OCI-LY1 (cell line): ENCODE measurements around the gene ADCYAP1R1.

Experiments used
- H2AFZ ChIP-seq: fragments of 200-600 bp; sonication (generic), shearing (Covaris generic); 2 replicates; pipeline ENCODE4 v1.6.0; 2014; ENCODE audit warnings: antibody characterized with exemption, mild to moderate bottlenecking, low read length
- H3F3A ChIP-seq: fragments of 200-600 bp; sonication (generic), shearing (Covaris generic); 2 replicates; pipeline ENCODE4 v1.6.0; 2014; ENCODE audit warnings: mild to moderate bottlenecking, antibody characterized with exemption, low read length, moderate library complexity; ENCODE audit not compliant: insufficient read depth
- H3K27ac ChIP-seq: fragments of 200-600 bp; sonication (generic); 2 replicates; pipeline ENCODE4 v1.5.1; 2014; ENCODE audit warnings: low read length, mixed run types, mild to moderate bottlenecking, low read depth; ENCODE audit not compliant: poor library complexity, severe bottlenecking
- H3K27me3 ChIP-seq: fragments of 200-600 bp; sonication (generic); 2 replicates; pipeline ENCODE4 v1.6.0; 2014; ENCODE audit warnings: antibody characterized with exemption, mild to moderate bottlenecking, low read length, moderate library complexity; ENCODE audit not compliant: insufficient read depth
- H3K36me3 ChIP-seq: fragments of 200-600 bp; sonication (generic); 2 replicates; pipeline ENCODE4 v1.6.1; 2014; ENCODE audit warnings: mild to moderate bottlenecking, antibody characterized with exemption, low read length, moderate library complexity, mixed read lengths; ENCODE audit not compliant: insufficient read depth
- H3K4me1 ChIP-seq: fragments of 200-600 bp; sonication (generic); 2 replicates; pipeline ENCODE4 v1.5.1; 2014; ENCODE audit warnings: mild to moderate bottlenecking, low read length, moderate library complexity; ENCODE audit not compliant: insufficient read depth, severe bottlenecking
- H3K4me2 ChIP-seq: fragments of 200-600 bp; sonication (generic), shearing (Covaris generic); 2 replicates; pipeline ENCODE4 v1.6.1; 2014; ENCODE audit warnings: low read length
- H3K4me3 ChIP-seq: fragments of 200-600 bp; sonication (generic); 2 replicates; pipeline ENCODE4 v1.5.1; 2014; ENCODE audit warnings: low read length, low read depth, mild to moderate bottlenecking, mixed read lengths; ENCODE audit not compliant: poor library complexity, severe bottlenecking
- H3K79me2 ChIP-seq: fragments of 200-600 bp; shearing (Covaris generic); 2 replicates; pipeline ENCODE4 v1.6.1; 2016; ENCODE audit warnings: mixed run types, low read length, mixed read lengths; ENCODE audit not compliant: insufficient read depth
- H3K9ac ChIP-seq: fragments of 200-600 bp; sonication (generic), shearing (Covaris generic); 2 replicates; pipeline ENCODE4 v1.6.1; 2014; ENCODE audit warnings: mild to moderate bottlenecking, low read length, mixed read lengths
- H3K9me2 ChIP-seq: fragments of 200-600 bp; sonication (generic), shearing (Covaris generic); 2 replicates; pipeline ENCODE4 v1.6.1; 2014; ENCODE audit warnings: low read depth, mild to moderate bottlenecking, low read length, mixed read lengths
- H3K9me3 ChIP-seq: fragments of 200-600 bp; shearing (Covaris generic); 2 replicates; pipeline ENCODE4 v1.6.1; 2014; ENCODE audit warnings: low read length, mixed read lengths
- H4K20me1 ChIP-seq: fragments of 200-600 bp; sonication (generic), shearing (Covaris generic); 2 replicates; pipeline ENCODE4 v1.6.0; 2016; ENCODE audit warnings: mild to moderate bottlenecking, low read length; ENCODE audit not compliant: insufficient read depth
- EZH2 ChIP-seq: fragments of 200-600 bp; sonication (generic), shearing (Covaris generic); IDR thresholded peaks from 2 replicates; pipeline ENCODE4 v1.8.0; 2017; ENCODE audit warnings: borderline replicate concordance, mixed run types, mild to moderate bottlenecking, antibody characterized with exemption, low read length, moderate library complexity, mixed read lengths
- TF ChIP-seq, protein P1 (sequence below): fragments of 200-600 bp; sonication (generic), shearing (Covaris generic); IDR thresholded peaks from 2 replicates; pipeline ENCODE4 v1.5.1; 2017; ENCODE audit warnings: mild to moderate bottlenecking, antibody characterized with exemption, low read length, moderate library complexity, mixed read lengths

The ADCYAP1R1 gene

DNA sequence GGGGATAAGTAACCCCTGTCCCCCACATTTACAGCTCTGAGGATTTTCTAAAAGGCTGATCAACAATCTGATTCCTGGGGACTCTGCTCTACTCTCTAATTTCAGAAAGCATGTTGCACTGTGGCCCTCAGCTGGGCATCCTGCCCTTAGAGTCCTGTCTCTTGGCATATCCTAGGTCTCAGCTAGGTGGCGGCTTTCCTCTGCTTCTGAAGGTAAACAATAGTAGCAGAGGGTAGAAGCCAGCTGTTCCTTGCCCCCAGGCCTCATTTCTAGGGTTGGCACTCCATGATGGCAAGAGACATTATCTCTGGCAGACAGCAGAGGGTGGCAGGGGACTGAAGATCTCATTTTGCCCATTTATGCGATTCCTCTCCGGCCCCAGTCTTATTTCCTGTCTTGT lies 77.0 kb downstream of the ADCYAP1R1 start:
- no peaks in the 10 kb centered on the region for H3K36me3 ChIP-seq
- no peaks in the 10 kb centered on the region for H3K79me2 ChIP-seq
- H3K9ac ChIP-seq: no peak overlapping the region
- no peak overlapping the region for H3K27ac ChIP-seq
- H3F3A ChIP-seq: no peaks in the 10 kb centered on the region
- no peaks in the 10 kb centered on the region for H3K9me3 ChIP-seq
- no peaks in the 10 kb centered on the region for H3K27me3 ChIP-seq
- H3K9me2 ChIP-seq: no peaks in the 10 kb centered on the region
- TF ChIP-seq, protein P1, sequence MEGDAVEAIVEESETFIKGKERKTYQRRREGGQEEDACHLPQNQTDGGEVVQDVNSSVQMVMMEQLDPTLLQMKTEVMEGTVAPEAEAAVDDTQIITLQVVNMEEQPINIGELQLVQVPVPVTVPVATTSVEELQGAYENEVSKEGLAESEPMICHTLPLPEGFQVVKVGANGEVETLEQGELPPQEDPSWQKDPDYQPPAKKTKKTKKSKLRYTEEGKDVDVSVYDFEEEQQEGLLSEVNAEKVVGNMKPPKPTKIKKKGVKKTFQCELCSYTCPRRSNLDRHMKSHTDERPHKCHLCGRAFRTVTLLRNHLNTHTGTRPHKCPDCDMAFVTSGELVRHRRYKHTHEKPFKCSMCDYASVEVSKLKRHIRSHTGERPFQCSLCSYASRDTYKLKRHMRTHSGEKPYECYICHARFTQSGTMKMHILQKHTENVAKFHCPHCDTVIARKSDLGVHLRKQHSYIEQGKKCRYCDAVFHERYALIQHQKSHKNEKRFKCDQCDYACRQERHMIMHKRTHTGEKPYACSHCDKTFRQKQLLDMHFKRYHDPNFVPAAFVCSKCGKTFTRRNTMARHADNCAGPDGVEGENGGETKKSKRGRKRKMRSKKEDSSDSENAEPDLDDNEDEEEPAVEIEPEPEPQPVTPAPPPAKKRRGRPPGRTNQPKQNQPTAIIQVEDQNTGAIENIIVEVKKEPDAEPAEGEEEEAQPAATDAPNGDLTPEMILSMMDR: peak; percentile 21; the same call in 1 of the 2 replicates
- no peak for TF ChIP-seq EZH2
- no peaks in the 10 kb centered on the region for H3K4me1 ChIP-seq
- H3K4me2 ChIP-seq: no peak overlapping the region
- H4K20me1 ChIP-seq: no peaks in the 10 kb centered on the region
- H3K4me3 ChIP-seq: no peak overlapping the region
- no peak overlapping the region for H2AFZ ChIP-seq

- Histone ChIP-seq H4K20me1 (no peaks in the 10 kb centered on the region), H3K79me2 (no peaks in the 10 kb centered on the region), H3K27ac (no peak overlapping the region), H3F3A (no peaks in the 10 kb centered on the region), H3K36me3 (no peaks in the 10 kb centered on the region), H3K9ac (no peak overlapping the region), H3K9me2 (no peaks in the 10 kb centered on the region), H3K4me1 (no peaks in the 10 kb centered on the region), H3K4me3 (no peak overlapping the region), H3K27me3 (no peaks in the 10 kb centered on the region), H3K4me2 (no peak overlapping the region), H3K9me3 (no peaks in the 10 kb centered on the region), H2AFZ (no peak overlapping the region)
- TF ChIP-seq EZH2: no peak
- TF ChIP-seq, protein P1: no peak
These were observed 81.4 kb downstream of the ADCYAP1R1 start for GRCh38 chr7:31133497-31133896.

DNA sequence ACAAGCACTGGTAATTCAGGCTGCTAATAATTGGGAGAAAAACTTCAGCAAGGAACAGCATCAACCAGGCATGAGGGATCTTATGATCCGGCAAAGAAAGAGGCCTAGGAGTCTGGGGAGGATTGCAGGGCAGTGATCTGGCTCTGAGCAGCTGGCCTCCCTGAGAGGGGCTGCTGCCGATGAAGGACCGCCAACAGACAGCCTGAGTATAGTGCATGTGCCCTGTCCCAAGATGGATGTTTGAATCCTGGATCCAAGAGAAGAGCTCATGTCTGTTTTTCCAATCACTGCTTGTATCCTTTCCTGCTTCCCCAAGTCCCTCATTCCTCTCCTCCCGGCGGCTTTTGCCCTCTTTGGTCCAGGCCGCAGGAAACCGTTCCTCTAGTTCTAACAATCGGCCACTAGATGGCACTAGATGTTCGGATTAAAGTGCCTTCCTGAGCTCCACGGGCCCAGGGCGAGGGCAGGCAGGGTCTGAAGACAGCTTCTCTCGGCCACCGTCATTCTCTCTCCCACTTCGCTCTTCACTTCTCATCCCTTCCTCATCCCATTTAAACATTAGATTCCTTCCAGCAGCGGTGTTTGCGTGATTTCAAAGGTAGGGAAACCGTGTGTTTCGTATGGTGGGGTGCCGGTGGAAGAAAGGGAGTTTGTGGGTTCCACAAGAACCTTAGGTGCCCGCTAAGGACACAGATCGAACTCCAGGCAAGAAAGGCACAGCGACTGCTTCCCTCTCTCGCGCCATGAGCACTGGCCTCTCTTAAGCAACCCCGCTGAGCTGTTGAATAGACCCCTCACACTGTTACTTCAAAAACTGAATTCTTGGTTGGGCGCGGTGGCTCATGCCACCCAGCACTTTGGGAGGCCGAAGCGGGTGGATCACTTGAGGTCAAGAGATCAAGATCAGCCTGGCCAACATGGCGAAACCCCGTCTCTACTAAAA lies 82.4 kb downstream of the ADCYAP1R1 start:
- TF ChIP-seq, protein P1: peak; percentile 85
- TF ChIP-seq EZH2: no peak
- Histone ChIP-seq H3F3A (no peaks in the 10 kb centered on the region), H3K27me3 (no peaks in the 10 kb centered on the region), H3K4me2 (no peak overlapping the region), H3K4me1 (no peaks in the 10 kb centered on the region), H4K20me1 (no peaks in the 10 kb centered on the region), H3K79me2 (no peaks in the 10 kb centered on the region), H3K4me3 (no peak overlapping the region), H2AFZ (no peak overlapping the region), H3K9me2 (no peaks in the 10 kb centered on the region), H3K9ac (no peak overlapping the region), H3K27ac (no peak overlapping the region), H3K9me3 (no peaks in the 10 kb centered on the region), H3K36me3 (no peaks in the 10 kb centered on the region)
